Transverse colon (tissue), 4 donors: ENCODE measurements around the gene KLF17. TPM values are rescaled to one million over a fixed set of nuclear protein-coding genes. Genes with fewer than 3 reads are reported as not detected.

Experiments
- DNase-seq: peaks from one replicate; pipeline ENCODE4 v3.0.0-alpha.2; 2019
- H3K27ac ChIP-seq, 4 donors: fragments of 200-600 bp; sonication (generic); 2 replicates each; pipeline ENCODE4 v1.5.1; 2016 to 2018; ENCODE audit warnings: inconsistent platforms in 4 of 4
- H3K27me3 ChIP-seq: fragments of 200-600 bp; sonication (generic); 2 replicates; pipeline ENCODE4 v1.5.1; 2017; ENCODE audit warnings: inconsistent platforms
- H3K36me3 ChIP-seq, 4 donors: fragments of 200-600 bp; sonication (generic); 2 replicates each; pipeline ENCODE4 v1.5.1; 2017 to 2019; ENCODE audit warnings: inconsistent platforms in 4 of 4
- H3K4me1 ChIP-seq, 4 donors: fragments of 200-600 bp; sonication (generic); 2 replicates each; pipeline ENCODE4 v1.5.1; 2017 to 2020; ENCODE audit warnings: inconsistent platforms in 4 of 4
- H3K4me3 ChIP-seq, 4 donors: fragments of 200-600 bp; sonication (generic); 1 replicate in 1 of 4; 2 replicates in 3 of 4; pipeline versions ENCODE4 v1.5.1 to v1.6.1; 2017 to 2019; ENCODE audit warnings: inconsistent platforms in 4 of 4
- H3K9me3 ChIP-seq, 2 donors: fragments of 200-600 bp; sonication (generic); 2 replicates each; pipeline ENCODE4 v1.5.1; 2017 to 2019; ENCODE audit warnings: inconsistent platforms in 2 of 2
- EP300 ChIP-seq: sonication (generic); formaldehyde crosslinking; IDR thresholded peaks from one replicate; pipeline ENCODE4 v1.6.1; 2017; ENCODE audit warnings: antibody characterized with exemption, low read depth
- POLR2A ChIP-seq: fragments of 450-650 bp; IDR thresholded peaks from one replicate; pipeline ENCODE4 v1.6.1; 2016; ENCODE audit warnings: antibody characterized with exemption, mild to moderate bottlenecking, moderate library complexity
- POLR2AphosphoS5 ChIP-seq, 3 donors: sonication (generic); formaldehyde crosslinking; IDR thresholded peaks; one replicate each; pipeline ENCODE4 v1.6.1; 2016; ENCODE audit warnings: antibody characterized with exemption in 3 of 3
- WGBS, 2 donors: methylation state at CpG; one replicate each; pipeline ENCODE4 v1.1.5; 2018; ENCODE audit warnings: low coverage in 1 of 2; 5-methylcytosine and 5-hydroxymethylcytosine counted together
- in situ Hi-C, 4 donors: fragments of 200-750 bp; cut with MboI; loops; one replicate each; pipeline versions ENCODE4 v1.15.0 to v1.15.1; 2017; ENCODE audit warnings: low sequenced_read_pairs in 3 of 4, low pct_ligation_motif_present in 1 of 4, low pct_unique_long_range_greater_than_20kb in 1 of 4
- intact Hi-C: fragments of 100-400 bp; cut with DNase I; formaldehyde crosslinking; loops from one replicate; pipeline ENCODE4 v1.15.1; 2023; ENCODE audit warnings: low total_unique reads
- total RNA-seq, 4 donors: library from RNA; depleted of rRNA; stranded (reverse); fragments of >200 nt; gene quantifications; one replicate each; pipeline ENCODE4 v1.1.0, GENCODE V29; 2016
- TF ChIP-seq, protein P1 (sequence below), 5 experiments: fragments of 200-600 bp in 3 of 5; fragments of 450-650 bp in 2 of 5; sonication (generic) in 3 of 5; IDR thresholded peaks; 1 replicate in 2 of 5; 2 replicates in 3 of 5; pipeline ENCODE4 v1.5.1; 2016 to 2017; ENCODE audit warnings: antibody characterized with exemption in 5 of 5, inconsistent platforms in 3 of 5, mild to moderate bottlenecking in 2 of 5, moderate library complexity in 1 of 5

KLF17 gene
- total RNA-seq, 4 donors from 2014 or later, result not detected

DNA sequence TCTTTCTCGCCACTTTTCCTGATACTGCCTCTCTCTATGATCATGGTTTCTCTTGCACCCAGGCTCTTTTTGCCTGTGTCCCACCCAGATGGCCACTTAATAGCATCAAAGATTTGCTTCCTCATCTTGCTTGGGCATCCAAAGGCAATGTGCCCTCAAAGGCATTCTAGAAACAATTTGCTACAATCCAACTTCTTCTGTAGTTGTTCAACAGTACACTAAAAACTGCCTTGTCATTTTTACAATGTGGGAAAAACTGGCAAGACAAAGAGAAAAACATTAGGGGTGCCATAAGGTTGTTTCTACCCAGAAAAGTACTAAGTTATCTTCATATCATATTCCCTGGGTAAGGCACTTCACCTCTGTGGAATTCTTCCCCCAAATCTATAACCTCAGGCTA, 39.3 kb downstream of the KLF17 start:
- no peaks in the 10 kb centered on the region for H3K27me3 ChIP-seq
- no peaks in the 10 kb centered on the region for H3K9me3 ChIP-seq
- no peak for DNase-seq
- H3K4me3 ChIP-seq, result no peak overlapping the region
- in situ Hi-C loops (no loop called here), intact Hi-C loops (no loop called here)
- TF ChIP-seq EP300, result no peak
- TF ChIP-seq POLR2AphosphoS5 (IDR thresholded peaks at IDR 0.05), result no peak
- TF ChIP-seq, protein P1, sequence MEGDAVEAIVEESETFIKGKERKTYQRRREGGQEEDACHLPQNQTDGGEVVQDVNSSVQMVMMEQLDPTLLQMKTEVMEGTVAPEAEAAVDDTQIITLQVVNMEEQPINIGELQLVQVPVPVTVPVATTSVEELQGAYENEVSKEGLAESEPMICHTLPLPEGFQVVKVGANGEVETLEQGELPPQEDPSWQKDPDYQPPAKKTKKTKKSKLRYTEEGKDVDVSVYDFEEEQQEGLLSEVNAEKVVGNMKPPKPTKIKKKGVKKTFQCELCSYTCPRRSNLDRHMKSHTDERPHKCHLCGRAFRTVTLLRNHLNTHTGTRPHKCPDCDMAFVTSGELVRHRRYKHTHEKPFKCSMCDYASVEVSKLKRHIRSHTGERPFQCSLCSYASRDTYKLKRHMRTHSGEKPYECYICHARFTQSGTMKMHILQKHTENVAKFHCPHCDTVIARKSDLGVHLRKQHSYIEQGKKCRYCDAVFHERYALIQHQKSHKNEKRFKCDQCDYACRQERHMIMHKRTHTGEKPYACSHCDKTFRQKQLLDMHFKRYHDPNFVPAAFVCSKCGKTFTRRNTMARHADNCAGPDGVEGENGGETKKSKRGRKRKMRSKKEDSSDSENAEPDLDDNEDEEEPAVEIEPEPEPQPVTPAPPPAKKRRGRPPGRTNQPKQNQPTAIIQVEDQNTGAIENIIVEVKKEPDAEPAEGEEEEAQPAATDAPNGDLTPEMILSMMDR (IDR thresholded peaks at IDR 0.05), result no peak
- H3K27ac ChIP-seq, result no peak overlapping the region
- H3K36me3 ChIP-seq, result no peaks in the 10 kb centered on the region
- no peaks in the 10 kb centered on the region for H3K4me1 ChIP-seq
- 86 to 90% methylated on average over 1 of the region's 1 CpG for WGBS, 2 donors

DNA sequence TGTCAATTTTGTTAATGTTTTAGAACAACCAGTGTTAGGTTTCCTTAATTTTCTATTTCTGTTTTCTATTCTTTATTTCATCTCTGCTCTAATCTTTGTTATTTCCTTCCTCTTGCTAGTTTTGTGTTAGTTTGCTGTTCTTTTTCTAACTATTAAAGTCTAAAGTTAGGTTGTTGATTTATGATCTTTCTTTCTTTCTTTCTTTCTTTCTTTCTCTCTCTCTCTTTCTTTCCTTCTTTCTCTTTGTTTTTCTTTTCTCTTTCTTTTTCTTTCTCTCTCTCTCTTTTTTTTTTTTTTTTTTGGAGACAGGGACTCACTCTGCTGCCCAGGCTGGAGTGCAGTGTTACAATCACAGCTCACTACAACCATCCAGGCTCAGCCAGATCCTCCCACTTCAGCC, 40.2 kb downstream of the KLF17 start:
- Histone ChIP-seq H3K4me1 (no peaks in the 10 kb centered on the region), H3K36me3 (no peaks in the 10 kb centered on the region), H3K27me3 (no peaks in the 10 kb centered on the region), H3K4me3 (no peak overlapping the region), H3K9me3 (no peaks in the 10 kb centered on the region), H3K27ac (no peak overlapping the region)
- in situ Hi-C loops, result no loop called here
- DNase-seq, result no peak
- intact Hi-C loops, result no loop called here
- TF ChIP-seq POLR2AphosphoS5 (IDR thresholded peaks at IDR 0.05), result no peak

DNA sequence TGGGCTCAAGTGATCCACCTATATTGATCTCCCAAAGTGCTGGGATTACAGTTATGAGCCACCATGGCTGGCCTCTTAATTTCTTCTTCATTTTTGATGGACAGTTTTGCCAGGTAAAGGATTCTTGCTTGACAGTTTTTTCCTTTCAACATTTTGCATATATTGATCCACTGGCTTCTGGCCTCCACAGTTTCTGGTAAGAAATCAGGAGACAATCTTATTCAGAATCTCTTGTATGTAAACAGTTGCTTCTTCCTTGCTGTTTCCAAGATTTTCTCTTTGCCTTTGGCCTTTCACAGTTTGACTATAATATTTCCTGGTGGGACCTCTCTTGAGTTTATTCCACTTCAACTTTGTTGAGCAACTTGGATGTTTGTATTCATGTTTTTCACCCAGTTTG, 42.9 kb downstream of the KLF17 start:
- Histone ChIP-seq H3K4me3 (no peak overlapping the region), H3K36me3 (no peaks in the 10 kb centered on the region), H3K9me3 (no peaks in the 10 kb centered on the region), H3K27ac (no peak overlapping the region), H3K4me1 (no peaks in the 10 kb centered on the region), H3K27me3 (no peaks in the 10 kb centered on the region)
- intact Hi-C loops, result no loop called here
- TF ChIP-seq, protein P1 (IDR thresholded peaks at IDR 0.05), result no peak
- TF ChIP-seq POLR2AphosphoS5 (IDR thresholded peaks at IDR 0.05), result no peak
- no peak for TF ChIP-seq EP300
- no peak for TF ChIP-seq POLR2A
- no peak for DNase-seq
- in situ Hi-C loops, result no loop called here

GRCh38 chr1:44168520-44169098, 50.0 kb downstream of the KLF17 start:
- 81% methylated on average over 5 of the region's 5 CpGs; no CpG with 5 or more reads in 1 of the 2 donors for WGBS, 2 donors
- Histone ChIP-seq H3K4me1 (no peaks in the 10 kb centered on the region), H3K27ac (no peak overlapping the region), H3K9me3 (no peaks in the 10 kb centered on the region), H3K36me3 (no peaks in the 10 kb centered on the region), H3K27me3 (peaks cover 5% of the 10 kb centered on the region), H3K4me3 (no peak overlapping the region)
- intact Hi-C loops (no loop called here), in situ Hi-C loops (no loop called here)
- TF ChIP-seq EP300 (no peak), POLR2AphosphoS5 (IDR thresholded peaks at IDR 0.05) (no peak), POLR2A (no peak)
- no peak for DNase-seq

DNA sequence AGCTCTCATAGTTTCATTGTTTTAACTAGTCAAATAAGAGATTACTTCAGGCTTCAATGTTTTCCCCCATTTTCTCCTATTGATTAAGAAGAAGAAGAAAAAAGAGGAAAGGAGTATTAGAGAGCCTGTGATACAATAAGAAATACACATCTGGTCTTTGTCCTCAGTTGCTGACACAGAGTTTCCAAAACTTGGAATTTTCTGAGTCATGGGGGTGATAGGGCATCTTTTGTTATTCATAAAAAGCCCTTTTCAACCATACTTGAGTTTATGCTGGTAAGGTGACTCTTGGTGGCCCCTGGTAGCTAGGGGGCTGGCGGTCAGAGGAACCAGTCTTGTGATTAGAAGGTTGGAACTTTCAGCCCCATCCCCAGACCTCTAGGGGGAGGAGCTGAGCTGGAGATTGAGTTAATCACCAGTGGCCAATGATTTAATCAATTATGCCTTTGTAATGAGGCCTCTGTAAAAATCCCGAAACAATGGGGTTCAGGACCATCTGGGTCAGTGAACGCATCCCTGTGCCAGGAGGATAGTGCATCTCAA, 51.7 kb downstream of the KLF17 start:
- H3K27me3 ChIP-seq, result peaks cover 5% of the 10 kb centered on the region
- no peak overlapping the region for H3K27ac ChIP-seq
- H3K4me1 ChIP-seq, result no peaks in the 10 kb centered on the region
- no peak overlapping the region for H3K4me3 ChIP-seq
- intact Hi-C loops, result no loop called here
- H3K36me3 ChIP-seq, result no peaks in the 10 kb centered on the region
- TF ChIP-seq, protein P1 (IDR thresholded peaks at IDR 0.05), result no peak
- no peak for TF ChIP-seq POLR2AphosphoS5 (IDR thresholded peaks at IDR 0.05)
- TF ChIP-seq EP300, result no peak
- no peaks in the 10 kb centered on the region for H3K9me3 ChIP-seq
- WGBS, 2 donors, result 96% methylated on average over 3 of the region's 3 CpGs; no CpG with 5 or more reads in 1 of the 2 donors
- DNase-seq, result no peak
- in situ Hi-C loops, result no loop called here
